ENCODE measurements around the gene ANXA6. TPM values are rescaled to one million over a fixed set of nuclear protein-coding genes. Genes with fewer than 3 reads are reported as not detected.

Gene ANXA6
- total RNA-seq, 1 donor from 2014 or later: 257 TPM

GRCh38 chr5:151137067-151137825 lies 20.3 kb downstream of the ANXA6 start:
- intact Hi-C loops (cut with DNase I): no loop called here
- no peak for DNase-seq (ENCODE audit: low spot score)

GRCh38 chr5:151134228-151134627 lies 23.4 kb downstream of the ANXA6 start:
- DNase-seq (ENCODE audit: low spot score): no peak
- intact Hi-C loops (cut with DNase I): no loop called here

GRCh38 chr5:151132963-151133362 lies 24.6 kb downstream of the ANXA6 start:
- no peak for DNase-seq (ENCODE audit: low spot score)
- intact Hi-C loops (cut with DNase I): no loop called here

- intact Hi-C loops (cut with DNase I): no loop called here
- no peak for DNase-seq (ENCODE audit: low spot score)
Measured at GRCh38 chr5:151130922-151131891, 26.4 kb downstream of the ANXA6 start.

- intact Hi-C loops (cut with DNase I): no loop called here
- DNase-seq (ENCODE audit: low spot score): no peak
Measured at GRCh38 chr5:151130235-151130921, 27.2 kb downstream of the ANXA6 start.

GRCh38 chr5:151128817-151129216 lies 28.8 kb downstream of the ANXA6 start:
- intact Hi-C loops (cut with DNase I): no loop called here
- no peak for DNase-seq (ENCODE audit: low spot score)

- intact Hi-C loops (cut with DNase I): loop anchor here (2.0 kb wide), 1 partner anchor 37 kb away; no protein-coding TSS in a partner anchor
- no peak for DNase-seq (ENCODE audit: low spot score)
Measured at GRCh38 chr5:151127926-151128325, 29.7 kb downstream of the ANXA6 start.

- DNase-seq (ENCODE audit: low spot score): peak; percentile 92
Measured at GRCh38 chr5:151126199-151126645, 31.4 kb downstream of the ANXA6 start.

GRCh38 chr5:151125421-151125820 lies 32.2 kb downstream of the ANXA6 start:
- intact Hi-C loops (cut with DNase I): no loop called here
- no peak for DNase-seq (ENCODE audit: low spot score)

More at GRCh38 chr5:151126199-151126645, 31.4 kb downstream of the ANXA6 start:
- intact Hi-C loops (cut with DNase I): loop anchor here (1.0 to 2.0 kb wide), 2 partner anchors 39 to 112 kb away; no protein-coding TSS in a partner anchor

- peak; percentile 85 for DNase-seq (ENCODE audit: low spot score)
- intact Hi-C loops (cut with DNase I): no loop called here
Measured at GRCh38 chr5:151123897-151124751, 33.5 kb downstream of the ANXA6 start.

- no peak for DNase-seq (ENCODE audit: low spot score)
- intact Hi-C loops (cut with DNase I): no loop called here
Measured at GRCh38 chr5:151122828-151123227, 34.8 kb downstream of the ANXA6 start.

GRCh38 chr5:151121665-151122064 lies 35.9 kb downstream of the ANXA6 start:
- DNase-seq (ENCODE audit: low spot score): no peak
- intact Hi-C loops (cut with DNase I): no loop called here

- intact Hi-C loops (cut with DNase I): no loop called here
Measured at GRCh38 chr5:151121095-151121494, 36.5 kb downstream of the ANXA6 start.

GRCh38 chr5:151118913-151119575 lies 38.5 kb downstream of the ANXA6 start:
- intact Hi-C loops (cut with DNase I): no loop called here

More at GRCh38 chr5:151121095-151121494, 36.5 kb downstream of the ANXA6 start:
- DNase-seq (ENCODE audit: low spot score): no peak

GRCh38 chr5:151115272-151115905 lies 42.2 kb downstream of the ANXA6 start:
- DNase-seq (ENCODE audit: low spot score): peak; percentile 92
- intact Hi-C loops (cut with DNase I): loop anchor here (1.0 kb wide), 1 partner anchor 64 kb away; no protein-coding TSS in a partner anchor

More at GRCh38 chr5:151118913-151119575, 38.5 kb downstream of the ANXA6 start:
- DNase-seq (ENCODE audit: low spot score): no peak

GRCh38 chr5:151113651-151114050 lies 43.9 kb downstream of the ANXA6 start:
- intact Hi-C loops (cut with DNase I): no loop called here
- DNase-seq (ENCODE audit: low spot score): no peak

- intact Hi-C loops (cut with DNase I): no loop called here
- DNase-seq (ENCODE audit: low spot score): no peak
Measured at GRCh38 chr5:151110992-151111391, 46.6 kb downstream of the ANXA6 start.
